K562 (cell line): Measurements from ENCODE around the gene GDF7. TPM values are rescaled to one million over a fixed set of nuclear protein-coding genes. Genes with fewer than 3 reads are reported as not detected.

Experiments used
- ATAC-seq: fragments of 200-7000 bp; cut with Tn5 transposase; 3 replicates; pipeline ENCODE4 v1.9.1; 2020; ENCODE audit warnings: moderate library complexity
- BruUV-seq: library from RNA; stranded (reverse); fragments of 400-500 nt; replicated peaks from 2 replicates; lab custom pipeline; 2021; lab: Mats Ljungman, UMichigan
- CTCF ChIA-PET: fragments of 300-600 bp; formaldehyde crosslinking; extraction: SDS; loops from one replicate; lab custom pipeline; 2021; ENCODE audit warnings: low intra/inter-chr PET ratio; lab: Yijun Ruan, JAX
- POLR2A ChIA-PET: fragments of 300-600, 350-650 bp; sonication (Branson Sonifier 250); formaldehyde crosslinking; extraction: SDS; loops from one replicate; lab custom pipeline; 2021; ENCODE audit warnings: antibody characterized with exemption, inconsistent platforms; lab: Yijun Ruan, JAX
- DNase-seq, 4 experiments: peaks; one replicate each; pipeline versions ENCODE4 v3.0.0 to v3.0.0-alpha.2; 2011 to 2018; ENCODE audit warnings: low spot score in 3 of 4, mixed read lengths in 3 of 4; ENCODE audit errors: extremely low read depth in 1 of 4
- FAIRE-seq: peaks from 2 replicates; lab custom pipeline; 2011; peaks lifted over from hg19 to GRCh38; lab: Jason Lieb, UNC
- H2AFZ ChIP-seq: 2 replicates; pipeline ENCODE4 v1.6.0; 2011; ENCODE audit warnings: low read depth, low read length, control low read depth, inconsistent platforms
- H3K27ac ChIP-seq: fragments of 200-600 bp; 3 replicates; pipeline ENCODE4 v1.8.0; 2011; ENCODE audit warnings: low read depth, mild to moderate bottlenecking, control low read depth, inconsistent platforms, low read length, moderate library complexity, mixed read lengths; ENCODE audit errors: extremely low read depth
- H3K27me3 ChIP-seq, 2 experiments: fragments of 300-600 bp in 1 of 2; 2 replicates in 1 of 2; 3 replicates in 1 of 2; pipeline versions ENCODE4 v1.6.0 to v1.8.0; 2011; ENCODE audit warnings: inconsistent platforms in 2 of 2, low read length in 2 of 2, mild to moderate bottlenecking in 1 of 2, mixed read lengths in 1 of 2, moderate library complexity in 1 of 2; ENCODE audit not compliant: control insufficient read depth in 2 of 2, insufficient read depth in 2 of 2
- H3K36me3 ChIP-seq: fragments of 300-600 bp; 3 replicates; pipeline ENCODE4 v1.8.0; 2011; ENCODE audit warnings: mild to moderate bottlenecking, low read length, inconsistent platforms; ENCODE audit not compliant: control insufficient read depth, insufficient read depth
- H3K4me1 ChIP-seq, 2 experiments: fragments of 200-600 bp in 1 of 2; replicated peaks in 1 of 2; 2 replicates in 1 of 2; 3 replicates in 1 of 2; pipeline versions ENCODE4 v1.5.1 to v1.8.0; 2011; ENCODE audit warnings: inconsistent platforms in 2 of 2, low read length in 2 of 2, mild to moderate bottlenecking in 1 of 2, mixed read lengths in 1 of 2, moderate library complexity in 1 of 2; ENCODE audit not compliant: control insufficient read depth in 2 of 2, insufficient read depth in 2 of 2
- H3K4me2 ChIP-seq: 2 replicates; pipeline ENCODE4 v1.6.1; 2011; ENCODE audit warnings: low read length, control low read depth, inconsistent platforms, mixed read lengths; ENCODE audit not compliant: insufficient read depth
- H3K4me3 ChIP-seq: fragments of 200-600 bp; sonication (generic), shearing (Covaris generic); 2 replicates; pipeline ENCODE4 v1.5.1; 2016; ENCODE audit warnings: control low read depth, inconsistent platforms
- H3K79me2 ChIP-seq: fragments of 200-600 bp; 3 replicates; pipeline ENCODE4 v1.8.0; 2011; ENCODE audit warnings: low read length, inconsistent platforms; ENCODE audit not compliant: control insufficient read depth, insufficient read depth
- H3K9ac ChIP-seq, 2 experiments: 2 replicates each; pipeline versions ENCODE4 v1.6.0 to v1.6.1; 2011; ENCODE audit warnings: low read depth in 2 of 2, low read length in 2 of 2, control low read depth in 1 of 2, inconsistent platforms in 1 of 2, mild to moderate bottlenecking in 1 of 2, mixed read lengths in 1 of 2; ENCODE audit not compliant: insufficient read depth in 1 of 2
- H3K9me1 ChIP-seq: one replicate; pipeline ENCODE4 v1.6.0; 2011; ENCODE audit warnings: inconsistent platforms, mild to moderate bottlenecking, low read length, moderate library complexity; ENCODE audit not compliant: control insufficient read depth, insufficient read depth
- H3K9me3 ChIP-seq: replicated peaks from 2 replicates; pipeline ENCODE4 v1.5.1; 2011; ENCODE audit warnings: low read depth, low read length, inconsistent platforms; ENCODE audit not compliant: control insufficient read depth, insufficient read depth
- H4K20me1 ChIP-seq: replicated peaks from 2 replicates; pipeline ENCODE4 v1.6.1; 2011; ENCODE audit warnings: low read length, inconsistent platforms, mixed read lengths; ENCODE audit not compliant: control insufficient read depth, insufficient read depth
- CC2D1A ChIP-seq: fragments of 450-650 bp; IDR thresholded peaks from 2 replicates; pipeline ENCODE4 v1.6.1; 2017; ENCODE audit warnings: mild to moderate bottlenecking
- CTBP1 ChIP-seq: fragments of 450-650 bp; IDR thresholded peaks from 2 replicates; pipeline ENCODE4 v1.6.1; 2016; ENCODE audit warnings: borderline replicate concordance
- HMG20B ChIP-seq: fragments of 250-450 bp; sonication (Bioruptor Pico); IDR thresholded peaks from 2 replicates; pipeline ENCODE4 v1.5.0; 2021; ENCODE audit warnings: mild to moderate bottlenecking
- HNRNPH1 ChIP-seq: fragments of 200-400 bp; formaldehyde crosslinking; optimal IDR thresholded peaks from 2 replicates; pipeline ENCODE3; 2017; ENCODE audit warnings: low read depth, mild to moderate bottlenecking, low read length, moderate library complexity
- KDM1A ChIP-seq, 2 experiments: fragments of 450-650 bp; IDR thresholded peaks; 2 replicates each; pipeline ENCODE4 v1.6.1; 2016; ENCODE audit warnings: mild to moderate bottlenecking in 2 of 2
- KLF10 ChIP-seq: fragments of 250-450 bp; sonication (Bioruptor Pico); IDR thresholded peaks from 2 replicates; pipeline ENCODE4 v1.6.1; 2021; ENCODE audit warnings: matching md5 sums
- LARP7 ChIP-seq: fragments of 450-650 bp; IDR thresholded peaks from 2 replicates; pipeline ENCODE4 v1.6.1; 2016
- NFIX ChIP-seq: fragments of 250-450 bp; sonication (Bioruptor Pico); IDR thresholded peaks from 2 replicates; pipeline ENCODE4 v1.4.0; 2020; ENCODE audit warnings: low read depth, mild to moderate bottlenecking, moderate library complexity
- PHF21A ChIP-seq: fragments of 450-650 bp; IDR thresholded peaks from 2 replicates; pipeline ENCODE4 v1.6.1; 2017; ENCODE audit warnings: low read depth, borderline replicate concordance
- PRPF4 ChIP-seq: fragments of 200-400 bp; formaldehyde crosslinking; IDR thresholded peaks from one replicate; pipeline ENCODE4 v1.6.1; 2017; ENCODE audit warnings: low read length, low read depth, mild to moderate bottlenecking; ENCODE audit not compliant: insufficient read depth, poor library complexity, severe bottlenecking
- SNIP1 ChIP-seq: fragments of 450-650 bp; IDR thresholded peaks from 2 replicates; pipeline ENCODE4 v1.7.1; 2017; ENCODE audit warnings: low read depth, mild to moderate bottlenecking
- WGBS: fragments of 100-300 bp; shearing (Covaris generic); methylation state at CpG from one replicate; pipeline ENCODE4 v1.1.6; 2016; ENCODE audit warnings: low coverage, mixed read lengths; ENCODE audit not compliant: insufficient coverage; ENCODE audit errors: missing lambda C conversion rate; 5-methylcytosine and 5-hydroxymethylcytosine counted together
- in situ Hi-C: fragments of 300-500 bp; cut with MboI; formaldehyde crosslinking; loops from 4 replicates; pipeline ENCODE4 v1.15.0; 2018; ENCODE audit warnings: inconsistent platforms, mixed read lengths
- intact Hi-C: fragments of 100-400 bp; cut with micrococcal nuclease; formaldehyde crosslinking; loops from 2 replicates; pipeline ENCODE4 v1.14.2; 2022
- polyA plus RNA-seq, 8 experiments: library from polyadenylated mRNA; depleted of rRNA in 4 of 8; stranded (reverse) in 5 of 8; unstranded in 3 of 8; fragments of >200 nt; fragmentation: Nextera tagmentation in 2 of 8; fragmentation: Illumina TruSeq in 1 of 8; extraction: Ambion mirVana in 2 of 8; extraction: Trizol in 1 of 8; gene quantifications; 2 replicates each; pipeline versions ENCODE4 v1.2.1 to v1.2.3, GENCODE V29; 2011 to 2014; ENCODE audit warnings: inconsistent platforms in 1 of 8, missing spikeins in 1 of 8
- total RNA-seq, 7 experiments: library from RNA; depleted of rRNA in 6 of 7; stranded (reverse); fragments of >200 nt in 6 of 7; fragmentation: Illumina TruSeq in 2 of 7; extraction: Trizol in 2 of 7; gene quantifications; 2 replicates each; pipeline versions ENCODE4 v1.2.1 to v1.2.3, GENCODE V29; 2011 to 2021; ENCODE audit warnings: low replicate concordance in 1 of 7
- TF ChIP-seq, protein P1 (sequence below): fragments of 450-650 bp; IDR thresholded peaks from 2 replicates; pipeline ENCODE4 v1.7.0; 2016; ENCODE audit warnings: borderline replicate concordance
- TF ChIP-seq, protein P2 (sequence below): fragments of 250-450 bp; sonication (Bioruptor Pico); IDR thresholded peaks from 2 replicates; pipeline ENCODE4 v1.8.0; 2021; ENCODE audit warnings: moderate library complexity, mild to moderate bottlenecking, inconsistent platforms

Gene GDF7
- total and polyA plus RNA-seq, 9 of the 15 experiments (the other 6 are each of a cell fraction or from before 2014, with no cell fraction given): 0.01 TPM; not detected in 7

DNA sequence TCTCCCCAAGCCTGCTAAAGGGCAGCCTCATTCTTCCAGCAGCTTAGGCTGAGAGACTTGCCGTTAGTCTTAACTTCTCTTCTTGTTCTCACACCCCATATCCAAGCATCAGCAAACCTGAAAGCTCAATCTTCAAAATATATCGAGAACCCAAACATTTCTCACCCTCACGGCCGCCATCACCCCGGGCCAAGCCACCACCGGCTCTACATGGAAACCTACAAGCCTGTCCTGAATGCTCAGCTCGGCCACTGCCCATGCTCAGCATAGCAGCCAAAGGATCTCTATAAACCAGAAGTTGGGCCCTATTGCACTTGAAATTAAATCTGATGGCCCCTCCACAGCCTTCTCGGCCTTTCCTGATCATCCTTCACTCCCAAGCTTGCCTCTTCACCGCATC, 18.1 kb upstream of the GDF7 start:
- Histone ChIP-seq H3K9me1 (no peaks in the 10 kb centered on the region), H3K36me3 (no peaks in the 10 kb centered on the region), H3K27me3 (peaks cover 0 to 15% of the 10 kb centered on the region in 2 experiments; a peak in 2 of 5 replicates), H2AFZ (no peak overlapping the region), H3K4me3 (no peak overlapping the region), H3K4me1 (peaks cover 13 to 20% of the 10 kb centered on the region in 2 experiments; a peak in 4 of 5 replicates), H3K9me3 (no peaks in the 10 kb centered on the region), H3K79me2 (no peaks in the 10 kb centered on the region; the same call in 2 of the 3 replicates), H4K20me1 (no peaks in the 10 kb centered on the region; the same call in 1 of the 2 replicates), H3K4me2 (no peak overlapping the region), H3K27ac (no peak overlapping the region), H3K9ac (no peak overlapping the region)
- ChIA-PET POLR2A (interaction anchor here (0.8 to 0.9 kb wide), 2 partner anchors 31 to 202 kb away, joined by 3 to 4 read pairs; partner anchors contain the start of gene RHOB), CTCF (no interaction called here)
- ATAC-seq: no peak
- BruUV-seq: no TSS peak
- intact Hi-C loops (no loop called here), in situ Hi-C loops (no loop called here)
- no peak for FAIRE-seq
- TF ChIP-seq CTBP1: no peak
- TF ChIP-seq SNIP1: no peak
- TF ChIP-seq, protein P1, sequence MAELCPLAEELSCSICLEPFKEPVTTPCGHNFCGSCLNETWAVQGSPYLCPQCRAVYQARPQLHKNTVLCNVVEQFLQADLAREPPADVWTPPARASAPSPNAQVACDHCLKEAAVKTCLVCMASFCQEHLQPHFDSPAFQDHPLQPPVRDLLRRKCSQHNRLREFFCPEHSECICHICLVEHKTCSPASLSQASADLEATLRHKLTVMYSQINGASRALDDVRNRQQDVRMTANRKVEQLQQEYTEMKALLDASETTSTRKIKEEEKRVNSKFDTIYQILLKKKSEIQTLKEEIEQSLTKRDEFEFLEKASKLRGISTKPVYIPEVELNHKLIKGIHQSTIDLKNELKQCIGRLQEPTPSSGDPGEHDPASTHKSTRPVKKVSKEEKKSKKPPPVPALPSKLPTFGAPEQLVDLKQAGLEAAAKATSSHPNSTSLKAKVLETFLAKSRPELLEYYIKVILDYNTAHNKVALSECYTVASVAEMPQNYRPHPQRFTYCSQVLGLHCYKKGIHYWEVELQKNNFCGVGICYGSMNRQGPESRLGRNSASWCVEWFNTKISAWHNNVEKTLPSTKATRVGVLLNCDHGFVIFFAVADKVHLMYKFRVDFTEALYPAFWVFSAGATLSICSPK: no peak
- TF ChIP-seq PRPF4: no peak
- TF ChIP-seq PHF21A: no peak
- TF ChIP-seq, protein P2, sequence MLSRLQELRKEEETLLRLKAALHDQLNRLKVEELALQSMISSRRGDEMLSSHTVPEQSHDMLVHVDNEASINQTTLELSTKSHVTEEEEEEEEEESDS (CRISPR knock-in tag): no peak
- no peak for TF ChIP-seq LARP7
- TF ChIP-seq KLF10 (CRISPR knock-in tag): no peak
- TF ChIP-seq CC2D1A: no peak
- no peak for TF ChIP-seq HMG20B (CRISPR knock-in tag)
- no peak for TF ChIP-seq HNRNPH1
- no peak for TF ChIP-seq NFIX
- TF ChIP-seq KDM1A (IDR thresholded peaks at IDR 0.05): no peak
- WGBS: 47% methylated on average over 9 of the region's 9 CpGs
- DNase-seq: no peak
